ENCODE data around the gene RANBP17.

Gene RANBP17

DNA sequence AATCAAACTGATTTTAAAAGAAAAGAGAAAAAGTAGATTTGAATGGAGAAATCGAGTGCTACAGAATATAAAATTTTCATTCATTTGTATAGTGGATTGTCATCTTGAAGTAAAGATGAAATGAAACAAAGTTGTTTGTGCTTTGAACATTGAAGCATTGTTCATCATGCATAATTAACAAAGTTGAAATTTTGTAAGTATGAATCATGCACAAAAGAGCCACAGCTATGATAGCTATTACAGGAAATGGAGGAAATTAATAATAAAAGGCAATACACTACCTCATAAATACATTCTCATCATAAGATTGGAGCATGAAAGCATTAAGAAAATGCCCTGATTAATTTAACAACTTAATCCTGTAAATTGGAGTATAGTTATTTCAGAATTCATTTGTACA is 293.8 kb downstream of the RANBP17 start:
- no peak overlapping the region for H3K27ac ChIP-seq (ENCODE audit: low read depth, low read length)
- H3K4me1 ChIP-seq (ENCODE audit: control insufficient read depth, low read length), result no peaks in the 10 kb centered on the region
- no peaks in the 10 kb centered on the region for H3K36me3 ChIP-seq (ENCODE audit: control insufficient read depth, low read length)
- H3F3A ChIP-seq (ENCODE audit: control insufficient read depth, insufficient read depth), result no peaks in the 10 kb centered on the region
- H3K9me2 ChIP-seq (replicated peaks; ENCODE audit: control insufficient read depth, low read length), result no peaks in the 10 kb centered on the region
- H3K27me3 ChIP-seq (ENCODE audit: control insufficient read depth, low read length), result peaks cover 5% of the 10 kb centered on the region; the same call in 1 of the 2 replicates
- H3K4me3 ChIP-seq (ENCODE audit: low read length), result no peak overlapping the region
- no peaks in the 10 kb centered on the region for H4K20me1 ChIP-seq (ENCODE audit: control insufficient read depth, insufficient read depth, low read depth, low read length)
- no peaks in the 10 kb centered on the region for H3K9me3 ChIP-seq (ENCODE audit: control insufficient read depth, insufficient read depth, low read length)
- TF ChIP-seq, protein P1, sequence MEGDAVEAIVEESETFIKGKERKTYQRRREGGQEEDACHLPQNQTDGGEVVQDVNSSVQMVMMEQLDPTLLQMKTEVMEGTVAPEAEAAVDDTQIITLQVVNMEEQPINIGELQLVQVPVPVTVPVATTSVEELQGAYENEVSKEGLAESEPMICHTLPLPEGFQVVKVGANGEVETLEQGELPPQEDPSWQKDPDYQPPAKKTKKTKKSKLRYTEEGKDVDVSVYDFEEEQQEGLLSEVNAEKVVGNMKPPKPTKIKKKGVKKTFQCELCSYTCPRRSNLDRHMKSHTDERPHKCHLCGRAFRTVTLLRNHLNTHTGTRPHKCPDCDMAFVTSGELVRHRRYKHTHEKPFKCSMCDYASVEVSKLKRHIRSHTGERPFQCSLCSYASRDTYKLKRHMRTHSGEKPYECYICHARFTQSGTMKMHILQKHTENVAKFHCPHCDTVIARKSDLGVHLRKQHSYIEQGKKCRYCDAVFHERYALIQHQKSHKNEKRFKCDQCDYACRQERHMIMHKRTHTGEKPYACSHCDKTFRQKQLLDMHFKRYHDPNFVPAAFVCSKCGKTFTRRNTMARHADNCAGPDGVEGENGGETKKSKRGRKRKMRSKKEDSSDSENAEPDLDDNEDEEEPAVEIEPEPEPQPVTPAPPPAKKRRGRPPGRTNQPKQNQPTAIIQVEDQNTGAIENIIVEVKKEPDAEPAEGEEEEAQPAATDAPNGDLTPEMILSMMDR (IDR thresholded peaks at IDR 0.05; ENCODE audit: low read depth, low read length, poor library complexity, severe bottlenecking), result no peak
- no peak for TF ChIP-seq EZH2phosphoT487 (IDR thresholded peaks at IDR 0.05; ENCODE audit: borderline replicate concordance, low read length)
- H3K4me2 ChIP-seq (ENCODE audit: low read length), result no peak overlapping the region
- no peaks in the 10 kb centered on the region for H3K79me2 ChIP-seq (ENCODE audit: control insufficient read depth, low read length)

DNA sequence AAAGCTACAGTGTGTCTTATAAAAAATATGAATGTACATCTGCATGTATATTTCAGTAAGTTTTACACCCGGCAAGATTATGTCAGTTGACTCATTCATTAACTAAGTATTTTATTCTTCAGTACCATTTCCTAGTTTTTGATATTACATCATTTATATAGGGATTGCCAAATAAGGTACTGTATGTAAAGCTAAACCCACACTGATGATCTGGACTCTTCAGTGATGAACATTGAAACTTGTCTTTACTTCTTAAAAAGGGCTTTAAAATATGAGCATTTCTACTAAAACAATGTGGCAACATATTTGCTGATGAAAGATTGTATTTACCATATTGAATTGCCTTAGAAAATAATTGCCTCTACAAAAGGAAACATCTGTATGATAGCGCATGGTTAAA is 295.5 kb downstream of the RANBP17 start:
- TF ChIP-seq EZH2phosphoT487 (IDR thresholded peaks at IDR 0.05; ENCODE audit: borderline replicate concordance, low read length), result no peak
- TF ChIP-seq, protein P1 (IDR thresholded peaks at IDR 0.05; ENCODE audit: low read depth, low read length, poor library complexity, severe bottlenecking), result no peak
- Histone ChIP-seq H3K36me3 (ENCODE audit: control insufficient read depth, low read length) (no peaks in the 10 kb centered on the region), H3K4me1 (ENCODE audit: control insufficient read depth, low read length) (no peaks in the 10 kb centered on the region), H4K20me1 (ENCODE audit: control insufficient read depth, insufficient read depth, low read depth, low read length) (no peaks in the 10 kb centered on the region), H3K9me2 (replicated peaks; ENCODE audit: control insufficient read depth, low read length) (no peaks in the 10 kb centered on the region), H3K4me2 (ENCODE audit: low read length) (no peak overlapping the region), H3K9me3 (ENCODE audit: control insufficient read depth, insufficient read depth, low read length) (no peaks in the 10 kb centered on the region), H3F3A (ENCODE audit: control insufficient read depth, insufficient read depth) (no peaks in the 10 kb centered on the region), H3K27me3 (ENCODE audit: control insufficient read depth, low read length) (peaks cover 4% of the 10 kb centered on the region; the same call in 1 of the 2 replicates), H3K79me2 (ENCODE audit: control insufficient read depth, low read length) (no peaks in the 10 kb centered on the region), H3K27ac (ENCODE audit: low read depth, low read length) (no peak overlapping the region), H3K4me3 (ENCODE audit: low read length) (no peak overlapping the region)

DNA sequence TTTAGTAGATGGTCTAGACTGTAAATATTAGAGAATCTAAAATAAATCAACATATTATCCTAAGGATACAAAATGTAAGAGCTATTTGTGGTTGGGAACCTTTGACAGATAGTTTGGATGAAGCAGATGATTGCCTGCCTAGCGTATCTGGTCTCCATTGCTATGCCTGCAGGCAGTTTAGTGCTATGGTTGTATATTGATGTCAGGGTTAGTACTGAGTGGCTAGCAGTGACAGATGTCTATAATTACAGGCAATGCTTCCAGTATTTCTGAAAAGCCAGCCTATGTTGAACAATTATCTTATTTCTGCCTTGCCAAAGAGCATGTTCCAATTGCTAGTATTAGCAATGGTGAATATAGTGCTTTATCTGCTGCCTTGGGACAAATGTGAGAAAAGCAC is 296.0 kb downstream of the RANBP17 start:
- H3K36me3 ChIP-seq (ENCODE audit: control insufficient read depth, low read length), result no peaks in the 10 kb centered on the region
- H3K27me3 ChIP-seq (ENCODE audit: control insufficient read depth, low read length), result peaks cover 4% of the 10 kb centered on the region; the same call in 1 of the 2 replicates
- H3K9me2 ChIP-seq (replicated peaks; ENCODE audit: control insufficient read depth, low read length), result no peaks in the 10 kb centered on the region
- H3K79me2 ChIP-seq (ENCODE audit: control insufficient read depth, low read length), result no peaks in the 10 kb centered on the region
- no peaks in the 10 kb centered on the region for H4K20me1 ChIP-seq (ENCODE audit: control insufficient read depth, insufficient read depth, low read depth, low read length)
- H3K4me1 ChIP-seq (ENCODE audit: control insufficient read depth, low read length), result no peaks in the 10 kb centered on the region
- H3K9me3 ChIP-seq (ENCODE audit: control insufficient read depth, insufficient read depth, low read length), result no peaks in the 10 kb centered on the region
- H3F3A ChIP-seq (ENCODE audit: control insufficient read depth, insufficient read depth), result no peaks in the 10 kb centered on the region
- H3K27ac ChIP-seq (ENCODE audit: low read depth, low read length), result no peak overlapping the region
- H3K4me2 ChIP-seq (ENCODE audit: low read length), result no peak overlapping the region
- TF ChIP-seq, protein P1 (IDR thresholded peaks at IDR 0.05; ENCODE audit: low read depth, low read length, poor library complexity, severe bottlenecking), result no peak
- no peak for TF ChIP-seq EZH2phosphoT487 (IDR thresholded peaks at IDR 0.05; ENCODE audit: borderline replicate concordance, low read length)
- no peak overlapping the region for H3K4me3 ChIP-seq (ENCODE audit: low read length)

Measured in DOHH2 (cell line).